Muscle of leg (tissue), 11 donors: ENCODE data around the gene LDLRAD3. TPM values are rescaled to one million over a fixed set of nuclear protein-coding genes. Genes with fewer than 3 reads are reported as not detected.

Source experiments
- DNase-seq: peaks from one replicate; pipeline ENCODE4 v3.0.0; 2013
- H3K27ac ChIP-seq: one replicate; pipeline ENCODE4 v1.5.1; 2013; ENCODE audit warnings: mild to moderate bottlenecking, low read length, control low read depth
- H3K27me3 ChIP-seq: one replicate; pipeline ENCODE4 v1.6.1; 2013; ENCODE audit warnings: low read length; ENCODE audit not compliant: control insufficient read depth, insufficient read depth
- H3K36me3 ChIP-seq: one replicate; pipeline ENCODE4 v1.6.1; 2013; ENCODE audit warnings: low read length; ENCODE audit not compliant: control insufficient read depth, insufficient read depth
- H3K4me1 ChIP-seq: one replicate; pipeline ENCODE4 v1.6.1; 2013; ENCODE audit warnings: low read length; ENCODE audit not compliant: control insufficient read depth, insufficient read depth
- H3K4me3 ChIP-seq: one replicate; pipeline ENCODE4 v1.5.1; 2013; ENCODE audit warnings: low read length, control low read depth
- H3K9me3 ChIP-seq: replicated peaks from 2 replicates; pipeline ENCODE4 v1.6.1; 2013; ENCODE audit warnings: low read depth, low read length; ENCODE audit not compliant: control insufficient read depth
- WGBS: methylation state at CpG from one replicate; pipeline ENCODE4 v1.1.5; 2013; ENCODE audit warnings: missing lambda C conversion rate; ENCODE audit not compliant: insufficient coverage; 5-methylcytosine and 5-hydroxymethylcytosine counted together
- polyA plus RNA-seq, 8 donors: library from polyadenylated mRNA; unstranded; fragments of 120-200 nt; gene quantifications; one replicate each; pipeline versions ENCODE4 v1.2.1 to v1.2.3, GENCODE V29; 2013; ENCODE audit warnings: inconsistent platforms in 1 of 8, low replicate concordance in 1 of 8; ENCODE audit not compliant: insufficient read length in 8 of 8, insufficient read depth in 1 of 8
- total RNA-seq: library from RNA; stranded (reverse); fragments of 120-200 nt; gene quantifications from one replicate; pipeline ENCODE4 v1.2.4, GENCODE V29; 2013

Gene LDLRAD3
- total and polyA plus RNA-seq, 9 donors = 12.0 to 28.6 (median 20.9) TPM

GRCh38 chr11:36161572-36161971, 217.7 kb downstream of the LDLRAD3 start:
- WGBS = no CpG with 5 or more reads among the region's 5 CpGs
- no peak overlapping the region for H3K27ac ChIP-seq
- no peaks in the 10 kb centered on the region for H3K27me3 ChIP-seq
- no peaks in the 10 kb centered on the region for H3K9me3 ChIP-seq
- no peak overlapping the region for H3K4me3 ChIP-seq
- H3K4me1 ChIP-seq = peaks cover 41% of the 10 kb centered on the region
- no peaks in the 10 kb centered on the region for H3K36me3 ChIP-seq
- no peak for DNase-seq

- no peak overlapping the region for H3K4me3 ChIP-seq
- no peak for DNase-seq
- H3K36me3 ChIP-seq = no peaks in the 10 kb centered on the region
- H3K9me3 ChIP-seq = no peaks in the 10 kb centered on the region
- 15% methylated on average over 5 of the region's 10 CpGs for WGBS
- peaks cover 37% of the 10 kb centered on the region for H3K4me1 ChIP-seq
- no peak overlapping the region for H3K27ac ChIP-seq
- H3K27me3 ChIP-seq = no peaks in the 10 kb centered on the region
Observed at GRCh38 chr11:36162006-36162882, 218.4 kb downstream of the LDLRAD3 start.

- no peak overlapping the region for H3K4me3 ChIP-seq
- no peaks in the 10 kb centered on the region for H3K27me3 ChIP-seq
- H3K36me3 ChIP-seq = no peaks in the 10 kb centered on the region
- peak; percentile 92 for DNase-seq
- 52% methylated on average over 3 of the region's 5 CpGs for WGBS
- H3K27ac ChIP-seq = peak overlapping the region; percentile 50
- peaks cover 34% of the 10 kb centered on the region for H3K4me1 ChIP-seq
- no peaks in the 10 kb centered on the region for H3K9me3 ChIP-seq
Observed at GRCh38 chr11:36162883-36163434, 219.1 kb downstream of the LDLRAD3 start.

- Histone ChIP-seq H3K36me3 (no peaks in the 10 kb centered on the region), H3K27ac (peak overlapping the region; percentile 48), H3K27me3 (no peaks in the 10 kb centered on the region), H3K9me3 (no peaks in the 10 kb centered on the region), H3K4me3 (no peak overlapping the region), H3K4me1 (peaks cover 34% of the 10 kb centered on the region)
- 17% methylated on average over 1 of the region's 6 CpGs for WGBS
- DNase-seq = no peak
Observed at GRCh38 chr11:36164506-36165250, 220.8 kb downstream of the LDLRAD3 start.

GRCh38 chr11:36165621-36166397, 221.9 kb downstream of the LDLRAD3 start:
- Histone ChIP-seq H3K36me3 (no peaks in the 10 kb centered on the region), H3K4me1 (peaks cover 30% of the 10 kb centered on the region), H3K9me3 (no peaks in the 10 kb centered on the region), H3K4me3 (no peak overlapping the region), H3K27me3 (no peaks in the 10 kb centered on the region), H3K27ac (no peak overlapping the region)
- no peak for DNase-seq
- WGBS = 40% methylated on average over 1 of the region's 3 CpGs

GRCh38 chr11:36167073-36167472, 223.2 kb downstream of the LDLRAD3 start:
- peaks cover 10% of the 10 kb centered on the region for H3K9me3 ChIP-seq
- no peaks in the 10 kb centered on the region for H3K27me3 ChIP-seq
- peaks cover 25% of the 10 kb centered on the region for H3K4me1 ChIP-seq
- H3K4me3 ChIP-seq = no peak overlapping the region
- no peaks in the 10 kb centered on the region for H3K36me3 ChIP-seq
- no peak overlapping the region for H3K27ac ChIP-seq
- DNase-seq = no peak
- WGBS = no CpG with 5 or more reads among the region's 4 CpGs

GRCh38 chr11:36167729-36168128, 223.9 kb downstream of the LDLRAD3 start:
- DNase-seq = no peak
- Histone ChIP-seq H3K27ac (no peak overlapping the region), H3K9me3 (peaks cover 10% of the 10 kb centered on the region), H3K36me3 (no peaks in the 10 kb centered on the region), H3K4me3 (no peak overlapping the region), H3K4me1 (peaks cover 18% of the 10 kb centered on the region), H3K27me3 (no peaks in the 10 kb centered on the region)
- WGBS = 100% methylated on average over 2 of the region's 6 CpGs

GRCh38 chr11:36177836-36178235, 234.0 kb downstream of the LDLRAD3 start:
- H3K9me3 ChIP-seq = no peaks in the 10 kb centered on the region
- H3K36me3 ChIP-seq = no peaks in the 10 kb centered on the region
- H3K4me3 ChIP-seq = no peak overlapping the region
- WGBS = 86% methylated on average over 1 of the region's 2 CpGs
- no peak for DNase-seq
- no peaks in the 10 kb centered on the region for H3K27me3 ChIP-seq
- no peaks in the 10 kb centered on the region for H3K4me1 ChIP-seq
- no peak overlapping the region for H3K27ac ChIP-seq

GRCh38 chr11:36186340-36187175, 242.7 kb downstream of the LDLRAD3 start:
- H3K27ac ChIP-seq = no peak overlapping the region
- H3K4me3 ChIP-seq = no peak overlapping the region
- WGBS = no CpG with 5 or more reads among the region's 6 CpGs
- H3K4me1 ChIP-seq = peaks cover 6% of the 10 kb centered on the region
- H3K36me3 ChIP-seq = peaks cover 3% of the 10 kb centered on the region
- H3K27me3 ChIP-seq = no peaks in the 10 kb centered on the region
- H3K9me3 ChIP-seq = no peaks in the 10 kb centered on the region
- DNase-seq = peak; percentile 79
